ENCODE measurements around the gene ITPK1. TPM values are rescaled to one million over a fixed set of nuclear protein-coding genes. Genes with fewer than 3 reads are reported as not detected.
A peak's percentile ranks its signal among the peaks of the same experiment; 100 is the strongest.

ITPK1 gene
- total RNA-seq, 1 donor from 2014 or later: 112 TPM

DNA sequence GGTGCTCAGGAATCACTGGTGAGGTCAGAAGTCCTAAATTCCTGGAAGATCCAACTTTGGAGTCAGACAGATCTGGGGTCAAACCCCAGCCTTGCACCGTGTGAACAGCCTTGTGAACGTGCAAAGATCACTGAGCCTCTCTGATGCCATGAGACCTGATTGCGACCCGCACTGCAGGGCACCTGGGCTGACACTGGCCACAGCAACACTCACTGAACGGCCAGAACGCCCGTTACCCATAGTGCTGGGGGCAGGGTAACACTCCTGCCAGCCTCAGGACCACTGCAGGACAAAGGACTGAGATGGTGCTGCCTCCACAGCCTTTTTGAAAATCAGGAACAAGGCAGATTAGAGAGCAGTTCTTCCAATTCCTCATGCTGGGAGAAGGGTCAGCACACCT, 164.5 kb downstream of the ITPK1 start:
- H3K27me3 ChIP-seq (ENCODE audit: low read depth): no peaks in the 10 kb centered on the region
- no peaks in the 10 kb centered on the region for H3K9me3 ChIP-seq (replicated peaks)
- peak overlapping the region; percentile 87 for H3K27ac ChIP-seq (replicated peaks)
- H3K36me3 ChIP-seq: peaks cover 28% of the 10 kb centered on the region
- DNase-seq: no peak
- H3K4me3 ChIP-seq: no peak overlapping the region
- peaks cover 80% of the 10 kb centered on the region for H3K4me1 ChIP-seq
- no peak for TF ChIP-seq CTCF (IDR thresholded peaks at IDR 0.05; ENCODE audit: borderline replicate concordance)
- intact Hi-C loops (cut with micrococcal nuclease): loop anchor here (5.0 kb wide), 1 partner anchor 186 kb away; no protein-coding TSS in a partner anchor

DNA sequence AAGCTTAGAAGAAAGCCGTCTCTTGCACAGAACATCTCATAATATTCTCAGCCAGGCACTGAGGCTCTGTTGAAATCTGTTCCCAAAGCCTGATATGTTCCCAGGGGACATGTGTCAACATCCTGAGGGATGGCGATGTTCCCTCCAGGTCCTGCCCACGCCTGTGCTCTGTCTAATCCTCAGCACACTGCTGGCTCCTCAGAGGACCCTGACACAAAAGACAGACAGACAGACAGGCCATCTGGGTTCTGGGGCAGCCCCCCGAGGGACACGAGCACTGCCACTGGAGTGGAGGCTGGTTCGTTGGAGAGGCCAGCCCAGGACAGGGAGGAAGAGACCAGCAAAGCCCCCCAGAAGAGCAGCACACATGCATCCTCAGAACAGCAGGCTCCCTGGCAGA, 165.0 kb downstream of the ITPK1 start:
- Histone ChIP-seq H3K4me1 (peaks cover 80% of the 10 kb centered on the region), H3K27ac (replicated peaks) (peak overlapping the region; percentile 87)

GRCh38 chr14:92950193-92950540, 165.6 kb downstream of the ITPK1 start:
- H3K9me3 ChIP-seq (replicated peaks): no peaks in the 10 kb centered on the region
- no peak for DNase-seq
- TF ChIP-seq CTCF (IDR thresholded peaks at IDR 0.05; ENCODE audit: borderline replicate concordance): peak; percentile 14
- H3K27me3 ChIP-seq (ENCODE audit: low read depth): no peaks in the 10 kb centered on the region
- H3K27ac ChIP-seq (replicated peaks): peak overlapping the region; percentile 87
- H3K4me1 ChIP-seq: peaks cover 81% of the 10 kb centered on the region
- H3K4me3 ChIP-seq: no peak overlapping the region
- peaks cover 36% of the 10 kb centered on the region for H3K36me3 ChIP-seq
- intact Hi-C loops (cut with micrococcal nuclease): loop anchor here (5.0 kb wide), 1 partner anchor 187 kb away; no protein-coding TSS in a partner anchor

More for the DNA sequence above, 165.0 kb downstream of the ITPK1 start:
- H3K36me3 ChIP-seq: peaks cover 30% of the 10 kb centered on the region
- no peak overlapping the region for H3K4me3 ChIP-seq
- H3K9me3 ChIP-seq (replicated peaks): no peaks in the 10 kb centered on the region
- DNase-seq: no peak
- H3K27me3 ChIP-seq (ENCODE audit: low read depth): no peaks in the 10 kb centered on the region
- no peak for TF ChIP-seq CTCF (IDR thresholded peaks at IDR 0.05; ENCODE audit: borderline replicate concordance)
- intact Hi-C loops (cut with micrococcal nuclease): loop anchor here (5.0 kb wide), 1 partner anchor 187 kb away; no protein-coding TSS in a partner anchor

DNA sequence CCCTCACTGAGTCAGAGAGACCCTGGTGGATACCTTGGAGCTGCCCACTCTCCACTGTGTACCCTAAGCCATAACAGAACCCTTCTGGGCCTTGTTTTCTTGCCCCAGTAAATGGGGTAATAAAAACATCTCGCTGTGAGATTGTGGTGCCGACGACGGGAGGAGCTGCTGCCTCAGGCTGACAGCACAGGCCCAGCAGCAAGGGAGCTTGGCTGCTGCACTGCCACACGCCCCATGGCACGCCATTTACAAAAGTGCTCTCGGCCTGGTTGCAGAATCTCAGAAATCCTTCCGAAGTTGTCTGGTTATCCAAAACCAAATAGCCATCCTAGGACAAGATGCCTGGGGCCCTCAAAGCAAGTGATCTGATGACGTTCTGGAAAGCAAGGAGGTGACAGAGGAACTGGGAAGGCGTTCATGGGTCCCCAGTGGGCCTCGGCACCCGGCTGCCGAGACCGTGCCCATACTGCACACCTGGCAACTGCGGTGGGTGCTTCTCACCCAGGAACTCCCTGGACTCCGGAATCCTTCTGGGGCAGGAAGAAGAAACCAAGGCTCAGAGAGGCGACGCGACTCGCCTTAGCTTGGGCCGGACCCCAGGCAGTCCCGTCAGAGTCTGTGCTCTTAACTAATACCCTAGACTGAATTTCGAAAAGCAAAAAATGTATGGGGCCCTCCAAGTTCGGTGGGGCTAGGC, 166.1 kb downstream of the ITPK1 start:
- no peak overlapping the region for H3K4me3 ChIP-seq
- intact Hi-C loops (cut with micrococcal nuclease): loop anchor here (5.0 kb wide), 1 partner anchor 188 kb away; no protein-coding TSS in a partner anchor

DNA sequence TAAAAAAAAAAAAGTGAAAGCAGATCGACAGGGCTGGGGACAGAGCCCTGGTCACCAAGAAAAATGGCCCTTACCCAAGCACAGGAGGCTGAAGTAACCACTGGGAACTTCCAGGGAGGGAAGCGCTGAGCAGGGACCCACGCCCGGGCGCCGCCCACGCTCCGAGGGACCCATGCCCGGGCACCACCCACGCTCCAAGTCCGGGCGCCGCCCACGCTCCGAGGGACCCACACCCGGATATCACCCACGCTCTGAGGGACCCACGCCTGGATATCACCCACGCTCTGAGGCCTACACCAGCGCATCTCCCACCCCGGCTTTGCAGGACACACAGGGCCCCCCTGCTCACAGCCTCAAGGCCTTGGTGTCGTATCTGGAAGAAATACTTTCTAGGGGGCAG, 167.1 kb downstream of the ITPK1 start:
- TF ChIP-seq CTCF (IDR thresholded peaks at IDR 0.05; ENCODE audit: borderline replicate concordance): no peak
- DNase-seq: no peak
- H3K4me3 ChIP-seq: no peak overlapping the region
- intact Hi-C loops (cut with micrococcal nuclease): no loop called here
- H3K27ac ChIP-seq (replicated peaks): no peak overlapping the region
- H3K36me3 ChIP-seq: peaks cover 42% of the 10 kb centered on the region
- H3K9me3 ChIP-seq (replicated peaks): no peaks in the 10 kb centered on the region
- peaks cover 72% of the 10 kb centered on the region for H3K4me1 ChIP-seq
- H3K27me3 ChIP-seq (ENCODE audit: low read depth): no peaks in the 10 kb centered on the region

More for the DNA sequence above, 166.1 kb downstream of the ITPK1 start:
- no peak for DNase-seq
- H3K27me3 ChIP-seq (ENCODE audit: low read depth): no peaks in the 10 kb centered on the region
- peak overlapping the region; percentile 87 for H3K27ac ChIP-seq (replicated peaks)
- no peaks in the 10 kb centered on the region for H3K9me3 ChIP-seq (replicated peaks)
- H3K36me3 ChIP-seq: peaks cover 42% of the 10 kb centered on the region
- peaks cover 76% of the 10 kb centered on the region for H3K4me1 ChIP-seq
- no peak for TF ChIP-seq CTCF (IDR thresholded peaks at IDR 0.05; ENCODE audit: borderline replicate concordance)
